Measurements from ENCODE around the gene ENO2. TPM values are rescaled to one million over a fixed set of nuclear protein-coding genes. Genes with fewer than 3 reads are reported as not detected.
A peak's percentile ranks its signal among the peaks of the same experiment; 100 is the strongest.
"Not testable (repeated sequence)": the region's sequence is repeated elsewhere in the genome, so short reads cannot be mapped to it uniquely, and the experiment has no call there.

ENO2 gene
- total RNA-seq, 4 donors from 2014 or later: 14.0 to 25.8 (median 15.9) TPM

GRCh38 chr12:6868211-6869048, 46.0 kb upstream of the ENO2 start:
- no peak for DNase-seq (ENCODE audit: low spot score in 2 of 2)
- Histone ChIP-seq H3K27ac (peak overlapping the region; percentile 77 to 98 (median 96)), H3K9me3 (no peaks in the 10 kb centered on the region), H3K27me3 (no peaks in the 10 kb centered on the region), H3K4me1 (peaks cover 0 to 52% (median 32%) of the 10 kb centered on the region in 4 donors), H3K4me3 (peak overlapping the region; percentile 76 to 96 (median 94)), H3K36me3 (peaks cover 0 to 50% (median 0%) of the 10 kb centered on the region in 3 donors)
- WGBS, 2 donors: 5 to 7% methylated on average over 17 to 22 of the region's 22 CpGs
- no peak for TF ChIP-seq POLR2A (IDR thresholded peaks at IDR 0.05)
- TF ChIP-seq CTCF (IDR thresholded peaks at IDR 0.05): no peak
- TF ChIP-seq EP300 (IDR thresholded peaks at IDR 0.05): no peak

GRCh38 chr12:6869049-6870021, 45.0 kb upstream of the ENO2 start:
- H3K4me1 ChIP-seq: peaks cover 0 to 60% (median 32%) of the 10 kb centered on the region in 4 donors
- 29 to 34% methylated on average over 12 of the region's 12 CpGs for WGBS, 2 donors
- DNase-seq (ENCODE audit: low spot score in 2 of 2): peak; percentile 69 to 88
- peak overlapping the region in 3 of 4 donors; percentile 94 to 98 (median 97) for H3K27ac ChIP-seq
- no peaks in the 10 kb centered on the region for H3K27me3 ChIP-seq
- H3K9me3 ChIP-seq: no peaks in the 10 kb centered on the region
- TF ChIP-seq EP300 (IDR thresholded peaks at IDR 0.05) (no peak), POLR2A (IDR thresholded peaks at IDR 0.05) (no peak), CTCF (IDR thresholded peaks at IDR 0.05) (peak; percentile 84 to 95 (median 88))
- H3K4me3 ChIP-seq: peak overlapping the region in 1 of 4 donors; percentile 76
- peaks cover 0 to 41% (median 0%) of the 10 kb centered on the region in 3 donors for H3K36me3 ChIP-seq

- Histone ChIP-seq H3K27ac (peak overlapping the region in 1 of 4 donors; percentile 94), H3K4me1 (peaks cover 0 to 65% (median 32%) of the 10 kb centered on the region in 4 donors), H3K36me3 (peaks cover 0 to 31% (median 0%) of the 10 kb centered on the region in 3 donors)
- not testable (repeated sequence) for DNase-seq (ENCODE audit: low spot score in 2 of 2); H3K27me3 ChIP-seq; H3K4me3 ChIP-seq; H3K9me3 ChIP-seq
- 71 to 73% methylated on average over 4 of the region's 4 CpGs for WGBS, 2 donors
Measured at GRCh38 chr12:6870304-6870703, 44.1 kb upstream of the ENO2 start.

GRCh38 chr12:6871052-6871957, 43.1 kb upstream of the ENO2 start:
- peak overlapping the region in 2 of 4 donors; percentile 90 to 92 for H3K27ac ChIP-seq
- DNase-seq (ENCODE audit: low spot score in 2 of 2): no peak
- H3K4me1 ChIP-seq: peaks cover 0 to 64% (median 32%) of the 10 kb centered on the region in 4 donors
- H3K4me3 ChIP-seq: peak overlapping the region in 1 of 4 donors; percentile 89
- no peaks in the 10 kb centered on the region for H3K9me3 ChIP-seq
- WGBS, 2 donors: 82 to 84% methylated on average over 12 of the region's 12 CpGs
- no peaks in the 10 kb centered on the region for H3K27me3 ChIP-seq
- no peak for TF ChIP-seq EP300 (IDR thresholded peaks at IDR 0.05)
- TF ChIP-seq CTCF (IDR thresholded peaks at IDR 0.05): no peak
- no peak for TF ChIP-seq POLR2A (IDR thresholded peaks at IDR 0.05)
- H3K36me3 ChIP-seq: peaks cover 0 to 21% (median 0%) of the 10 kb centered on the region in 3 donors
